GM12801 (cell line): ENCODE results near the gene GPR151.

ENCODE experiments used
- TF ChIP-seq, protein P1 (sequence below): IDR thresholded peaks from one replicate; pipeline ENCODE4 v1.5.1; 2011; ENCODE audit warnings: control low read depth; ENCODE audit not compliant: insufficient read length; ENCODE audit errors: extremely low read depth

GPR151 gene

DNA sequence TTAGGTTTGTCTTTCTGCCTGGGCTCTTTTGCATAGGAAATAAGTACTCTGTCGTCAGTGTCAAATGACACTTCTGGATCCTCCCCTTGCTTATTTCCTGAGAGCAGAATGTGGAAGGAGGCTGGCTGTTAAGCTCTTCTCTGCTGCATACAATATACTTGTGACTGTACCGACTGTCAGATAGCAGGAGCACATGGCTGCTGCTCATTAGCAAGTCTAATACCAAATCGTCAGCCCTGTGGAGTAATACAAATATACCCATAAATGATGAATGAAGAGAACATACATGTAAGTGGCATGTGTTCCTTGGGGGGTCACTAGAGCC, at the start of gene GPR151:
GPR151 (minus strand) TSS at position 40 of the 325 bp plus-strand sequence. CDS start 77 bp downstream, outside the sequence.
- TF ChIP-seq, protein P1, sequence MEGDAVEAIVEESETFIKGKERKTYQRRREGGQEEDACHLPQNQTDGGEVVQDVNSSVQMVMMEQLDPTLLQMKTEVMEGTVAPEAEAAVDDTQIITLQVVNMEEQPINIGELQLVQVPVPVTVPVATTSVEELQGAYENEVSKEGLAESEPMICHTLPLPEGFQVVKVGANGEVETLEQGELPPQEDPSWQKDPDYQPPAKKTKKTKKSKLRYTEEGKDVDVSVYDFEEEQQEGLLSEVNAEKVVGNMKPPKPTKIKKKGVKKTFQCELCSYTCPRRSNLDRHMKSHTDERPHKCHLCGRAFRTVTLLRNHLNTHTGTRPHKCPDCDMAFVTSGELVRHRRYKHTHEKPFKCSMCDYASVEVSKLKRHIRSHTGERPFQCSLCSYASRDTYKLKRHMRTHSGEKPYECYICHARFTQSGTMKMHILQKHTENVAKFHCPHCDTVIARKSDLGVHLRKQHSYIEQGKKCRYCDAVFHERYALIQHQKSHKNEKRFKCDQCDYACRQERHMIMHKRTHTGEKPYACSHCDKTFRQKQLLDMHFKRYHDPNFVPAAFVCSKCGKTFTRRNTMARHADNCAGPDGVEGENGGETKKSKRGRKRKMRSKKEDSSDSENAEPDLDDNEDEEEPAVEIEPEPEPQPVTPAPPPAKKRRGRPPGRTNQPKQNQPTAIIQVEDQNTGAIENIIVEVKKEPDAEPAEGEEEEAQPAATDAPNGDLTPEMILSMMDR = no peak

DNA sequence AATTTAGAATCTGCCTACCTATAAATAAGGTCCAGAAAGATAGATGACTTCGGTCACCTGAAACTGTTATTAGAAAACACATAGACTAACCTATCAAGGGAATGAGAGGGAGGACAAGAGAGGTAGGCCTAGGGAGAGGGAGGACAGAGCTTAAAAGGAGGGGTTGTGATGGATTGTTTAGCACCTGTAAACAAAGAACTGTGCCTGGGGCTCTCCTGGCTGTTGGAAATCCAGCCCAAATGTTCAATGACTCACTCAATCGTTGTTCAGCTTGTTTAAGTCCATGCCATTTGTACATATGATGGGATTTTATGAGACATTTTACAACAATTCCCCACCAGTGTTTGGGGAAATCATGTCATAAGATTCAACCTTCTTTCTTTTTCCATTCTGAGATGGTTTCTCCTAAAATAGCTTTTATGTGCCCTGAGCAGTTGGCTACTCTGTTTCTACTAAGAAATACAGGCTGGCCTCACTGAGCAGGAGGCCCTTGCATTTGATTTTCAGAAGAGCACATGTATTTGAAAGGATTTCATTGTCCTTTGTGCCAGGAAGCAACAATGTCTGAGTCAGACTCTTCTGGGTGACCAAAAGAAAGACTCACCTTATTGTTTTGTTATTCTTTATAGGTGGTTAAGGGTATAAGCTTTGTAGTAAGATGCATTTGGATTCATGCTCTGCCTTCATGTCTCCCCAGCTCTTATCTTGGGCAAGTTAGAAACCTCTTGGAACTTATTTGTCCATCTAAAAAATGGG, 48.2 kb upstream of the GPR151 start:
- TF ChIP-seq, protein P1 = no peak

DNA sequence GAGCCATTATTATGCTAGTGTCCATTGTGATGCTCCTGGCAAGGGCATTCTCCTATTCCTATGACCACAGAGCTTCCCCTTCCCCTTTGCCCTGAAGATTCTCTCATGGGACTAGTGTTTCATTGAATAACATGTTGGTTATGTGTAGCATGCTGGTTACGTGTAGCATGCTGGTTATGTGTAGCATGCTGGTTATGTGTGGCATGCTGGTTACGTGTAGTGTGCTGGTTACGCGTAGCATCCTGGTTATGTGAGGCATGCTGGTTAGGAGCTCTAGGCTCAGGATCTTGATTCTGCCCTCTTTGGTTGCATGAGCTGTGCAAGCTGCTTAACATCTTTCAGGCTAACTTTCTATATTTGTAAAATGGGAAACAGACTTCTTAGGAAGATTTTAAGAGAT, 46.5 kb upstream of the GPR151 start:
- TF ChIP-seq, protein P1 = no peak

DNA sequence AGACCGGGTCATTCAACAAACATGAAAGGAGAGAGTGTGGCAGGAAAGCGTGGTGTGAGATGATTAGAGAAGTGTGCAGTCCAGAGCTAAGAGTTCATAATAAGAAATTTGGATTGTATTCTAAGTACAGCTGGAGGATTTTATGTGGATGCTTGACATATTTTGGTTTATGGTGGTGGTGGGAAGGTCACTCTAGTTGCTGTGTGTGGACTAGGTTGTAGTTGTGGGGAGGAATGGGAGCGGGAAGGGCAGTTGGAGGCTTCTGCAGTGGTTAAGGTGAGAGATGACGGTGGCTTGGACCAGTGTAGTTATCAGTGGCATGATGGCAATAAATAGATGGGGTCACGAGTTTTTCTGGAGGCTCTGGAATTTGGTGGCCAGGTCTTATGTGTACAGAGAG, 45.7 kb upstream of the GPR151 start:
- TF ChIP-seq, protein P1 = no peak

DNA sequence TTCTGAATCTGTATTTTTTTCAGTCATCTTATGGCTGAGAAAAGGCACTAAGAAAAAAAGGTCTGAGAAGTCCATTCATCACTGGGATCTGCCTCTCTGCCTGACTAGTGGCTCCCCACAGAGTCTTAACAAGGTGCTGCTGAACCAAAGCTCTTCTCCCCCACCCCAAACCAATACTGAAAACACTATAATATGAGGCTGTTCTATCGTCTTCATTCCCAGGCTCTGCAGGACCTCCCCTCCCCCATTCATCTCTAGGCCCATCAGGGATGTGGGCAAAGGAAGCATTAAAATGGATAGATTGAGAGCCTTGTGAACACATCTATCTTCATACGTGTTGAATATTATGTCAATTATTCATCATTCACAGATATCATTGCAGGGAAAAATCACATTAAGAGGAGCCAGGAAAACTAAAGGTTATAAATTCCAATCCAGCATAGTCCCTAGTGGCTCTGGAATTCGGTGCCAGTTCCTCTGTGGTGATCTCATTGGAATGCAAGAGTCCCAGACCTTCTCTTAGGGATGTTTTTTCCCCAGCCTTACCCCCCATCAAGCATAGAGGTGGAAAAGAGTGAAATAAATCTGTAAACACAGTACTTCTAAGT, 44.3 kb upstream of the GPR151 start:
- TF ChIP-seq, protein P1 = no peak

DNA sequence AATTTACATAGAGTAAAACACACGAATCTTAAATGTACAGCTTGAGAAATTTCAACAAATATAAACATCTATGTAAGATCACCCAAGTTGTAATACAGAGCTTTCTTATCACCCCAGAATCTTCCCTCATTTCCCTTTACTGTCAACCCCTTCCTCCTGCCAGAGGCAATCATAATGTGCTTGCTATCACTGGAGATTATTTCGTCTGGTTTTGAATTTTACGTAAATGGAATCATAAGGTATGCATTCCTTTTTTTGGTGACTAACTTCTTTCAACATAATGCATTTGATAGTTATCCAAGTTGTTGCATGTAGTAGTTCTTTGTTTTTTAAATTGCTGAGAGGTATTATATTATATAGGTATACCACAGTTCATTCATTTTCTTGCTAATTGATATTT, 37.5 kb upstream of the GPR151 start:
- TF ChIP-seq, protein P1 = no peak

DNA sequence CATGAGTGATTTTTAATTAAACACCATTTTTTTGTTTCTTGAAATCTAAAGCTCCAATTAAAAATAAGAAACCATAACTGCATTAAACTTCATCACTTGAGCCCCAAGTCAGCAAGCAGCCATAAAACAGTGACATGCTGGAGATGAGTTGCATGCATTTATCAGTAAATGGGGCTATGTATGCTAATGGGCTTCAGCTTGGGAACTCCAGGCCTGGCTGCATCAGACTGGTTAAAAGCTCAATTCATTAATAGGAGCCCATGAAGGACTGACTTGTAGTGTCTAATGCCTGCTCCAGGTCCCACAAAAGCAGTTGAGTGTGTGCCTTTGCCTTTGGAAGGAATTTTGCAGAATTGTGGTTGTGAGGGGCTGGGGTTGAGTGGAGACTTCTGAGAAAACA, 33.6 kb upstream of the GPR151 start:
- TF ChIP-seq, protein P1 = no peak
